ENCODE measurements around the gene SLC49A4.

Gene SLC49A4

DNA sequence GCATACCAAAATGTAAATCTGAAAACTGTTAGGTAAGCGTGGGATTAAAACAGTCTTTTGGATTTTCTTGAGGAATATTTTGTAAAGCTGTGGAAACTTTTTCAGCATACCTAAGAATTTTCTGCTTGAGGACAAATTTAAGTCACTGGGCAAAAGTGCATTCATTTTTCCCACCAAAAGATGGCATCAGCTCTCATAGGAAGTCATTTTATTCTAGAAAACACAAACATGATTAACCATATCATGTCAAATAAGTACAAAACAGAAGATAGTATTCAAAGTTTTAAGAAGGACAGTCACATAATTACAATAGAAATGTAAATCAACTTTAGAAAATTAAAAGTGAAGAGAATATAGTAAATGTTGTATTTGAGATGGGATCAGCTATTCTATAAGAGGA is 63.5 kb downstream of the SLC49A4 start:
- no peaks in the 10 kb centered on the region for H3K9me3 Mint-ChIP-seq
- DNase-seq (ENCODE audit: low spot score in 2 of 2) (no peak), ATAC-seq (ENCODE audit: low read depth) (no peak)
- no peaks in the 10 kb centered on the region for H3K4me1 Mint-ChIP-seq
- no peak overlapping the region for H3K4me3 Mint-ChIP-seq
- H3K27ac Mint-ChIP-seq, result no peak overlapping the region
- H3K27me3 Mint-ChIP-seq, result no peaks in the 10 kb centered on the region
- H3K36me3 Mint-ChIP-seq, result peaks cover 7% of the 10 kb centered on the region

DNA sequence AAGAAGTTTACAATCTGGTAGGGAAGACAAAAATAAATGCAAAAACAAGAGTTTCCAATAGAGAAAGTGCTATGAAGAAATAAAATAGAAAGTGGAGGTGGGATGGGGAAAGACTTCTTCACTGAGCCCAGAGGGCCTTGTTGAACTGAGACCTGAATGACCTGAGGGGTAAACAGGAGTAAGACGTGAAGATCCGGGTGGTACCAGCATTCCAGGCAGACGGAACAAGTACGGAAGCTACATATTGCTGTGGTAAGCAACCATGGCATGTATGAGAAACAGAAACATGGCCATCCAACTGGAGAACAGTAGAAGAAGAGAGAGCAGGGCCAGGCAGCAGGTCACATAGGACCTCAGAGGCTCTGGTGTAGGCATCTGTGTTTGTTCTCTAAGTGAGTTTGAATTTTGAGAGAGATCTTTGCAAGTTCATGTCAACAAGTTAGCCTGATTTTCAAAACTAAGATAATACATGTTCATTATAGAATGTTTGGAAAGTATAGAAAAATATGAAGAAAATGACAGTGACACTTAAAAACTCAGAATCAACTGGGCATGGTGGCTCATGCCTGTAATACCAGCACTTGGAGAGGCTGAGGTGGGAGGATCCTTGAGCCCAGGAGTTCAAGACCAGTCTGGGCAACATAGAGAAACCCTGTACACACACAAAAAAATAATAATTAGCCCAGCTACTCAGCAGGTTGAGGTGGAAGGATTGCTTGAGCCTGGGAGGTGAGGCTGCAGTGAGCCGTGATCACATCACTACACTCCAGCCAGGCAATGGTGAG is 64.3 kb downstream of the SLC49A4 start:
- Mint-ChIP-seq H3K4me1 (no peaks in the 10 kb centered on the region), H3K9me3 (no peaks in the 10 kb centered on the region), H3K4me3 (no peak overlapping the region), H3K36me3 (peaks cover 7% of the 10 kb centered on the region), H3K27ac (no peak overlapping the region), H3K27me3 (no peaks in the 10 kb centered on the region)
- DNase-seq (ENCODE audit: low spot score in 2 of 2) (no peak), ATAC-seq (ENCODE audit: low read depth) (no peak)

DNA sequence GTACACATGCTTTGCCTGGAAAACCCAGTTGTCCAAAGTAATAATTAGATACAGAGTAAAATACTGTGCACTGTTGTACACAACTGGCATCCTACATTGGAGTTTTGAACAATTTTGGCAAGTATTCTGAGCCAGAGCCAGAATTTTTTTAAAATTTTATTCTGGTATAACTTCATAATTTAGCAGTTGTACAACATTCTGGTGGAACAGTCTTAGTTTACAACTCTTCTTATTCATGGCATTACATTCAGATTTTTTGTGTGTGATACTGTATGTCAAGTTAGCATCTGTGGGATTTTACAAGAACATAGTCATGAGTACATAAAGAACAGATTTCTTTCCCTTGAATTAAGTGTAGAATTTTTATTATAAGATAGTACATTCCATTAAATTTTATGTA is 67.5 kb downstream of the SLC49A4 start:
- ATAC-seq (ENCODE audit: low read depth), result no peak
- peaks cover 5% of the 10 kb centered on the region for H3K36me3 Mint-ChIP-seq
- H3K9me3 Mint-ChIP-seq, result no peaks in the 10 kb centered on the region
- no peak for DNase-seq (ENCODE audit: low spot score in 2 of 2)
- H3K27ac Mint-ChIP-seq, result no peak overlapping the region
- H3K27me3 Mint-ChIP-seq, result no peaks in the 10 kb centered on the region
- no peaks in the 10 kb centered on the region for H3K4me1 Mint-ChIP-seq
- no peak overlapping the region for H3K4me3 Mint-ChIP-seq

DNA sequence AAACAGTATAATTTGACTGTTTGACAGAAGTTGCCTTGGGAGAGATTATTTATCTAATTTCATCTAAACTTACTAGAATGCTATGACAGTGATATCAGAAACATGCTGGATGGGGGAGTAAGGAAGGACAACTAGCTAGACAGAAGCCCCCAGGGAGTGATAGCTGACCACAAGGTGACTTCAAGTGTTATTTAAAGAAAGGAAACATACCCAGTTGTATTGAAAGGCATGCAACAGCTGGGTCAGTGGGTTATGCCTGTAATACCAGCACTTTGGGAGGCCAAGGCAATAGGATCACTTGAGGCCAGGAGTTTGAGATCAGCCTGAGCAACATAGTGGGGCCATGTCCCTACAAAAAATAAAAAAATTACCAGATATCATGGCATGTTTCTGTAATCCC is 69.6 kb downstream of the SLC49A4 start:
- Mint-ChIP-seq H3K36me3 (peaks cover 5% of the 10 kb centered on the region), H3K27me3 (no peaks in the 10 kb centered on the region)

DNA sequence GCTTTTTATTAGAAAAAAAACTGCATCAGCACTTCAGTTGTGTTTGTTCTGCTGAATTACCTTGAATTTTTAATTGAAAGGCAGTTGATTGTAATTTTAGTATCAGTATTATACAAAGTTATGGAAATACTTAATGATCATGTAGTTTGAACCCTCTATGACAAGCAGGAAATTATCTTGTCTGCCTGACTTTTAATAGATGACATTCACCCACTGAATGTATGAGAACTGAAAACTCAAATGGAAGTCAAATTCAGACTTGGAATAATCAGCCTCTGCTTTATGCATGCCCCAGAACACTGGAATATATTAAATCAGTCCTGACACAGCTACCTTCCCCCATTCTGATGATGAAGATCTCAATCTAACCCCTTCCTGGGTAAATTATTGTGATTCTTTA is 73.5 kb downstream of the SLC49A4 start:
- Mint-ChIP-seq H3K4me1 (no peaks in the 10 kb centered on the region), H3K9me3 (no peaks in the 10 kb centered on the region), H3K4me3 (no peak overlapping the region), H3K27ac (no peak overlapping the region), H3K36me3 (peaks cover 8% of the 10 kb centered on the region), H3K27me3 (no peaks in the 10 kb centered on the region)
- ATAC-seq (ENCODE audit: low read depth), result no peak
- DNase-seq (ENCODE audit: low spot score in 2 of 2), result no peak

More for the DNA sequence above, 69.6 kb downstream of the SLC49A4 start:
- H3K9me3 Mint-ChIP-seq, result no peaks in the 10 kb centered on the region
- no peak for ATAC-seq (ENCODE audit: low read depth)
- no peak for DNase-seq (ENCODE audit: low spot score in 2 of 2)
- H3K4me1 Mint-ChIP-seq, result no peaks in the 10 kb centered on the region
- H3K27ac Mint-ChIP-seq, result no peak overlapping the region
- H3K4me3 Mint-ChIP-seq, result no peak overlapping the region

DNA sequence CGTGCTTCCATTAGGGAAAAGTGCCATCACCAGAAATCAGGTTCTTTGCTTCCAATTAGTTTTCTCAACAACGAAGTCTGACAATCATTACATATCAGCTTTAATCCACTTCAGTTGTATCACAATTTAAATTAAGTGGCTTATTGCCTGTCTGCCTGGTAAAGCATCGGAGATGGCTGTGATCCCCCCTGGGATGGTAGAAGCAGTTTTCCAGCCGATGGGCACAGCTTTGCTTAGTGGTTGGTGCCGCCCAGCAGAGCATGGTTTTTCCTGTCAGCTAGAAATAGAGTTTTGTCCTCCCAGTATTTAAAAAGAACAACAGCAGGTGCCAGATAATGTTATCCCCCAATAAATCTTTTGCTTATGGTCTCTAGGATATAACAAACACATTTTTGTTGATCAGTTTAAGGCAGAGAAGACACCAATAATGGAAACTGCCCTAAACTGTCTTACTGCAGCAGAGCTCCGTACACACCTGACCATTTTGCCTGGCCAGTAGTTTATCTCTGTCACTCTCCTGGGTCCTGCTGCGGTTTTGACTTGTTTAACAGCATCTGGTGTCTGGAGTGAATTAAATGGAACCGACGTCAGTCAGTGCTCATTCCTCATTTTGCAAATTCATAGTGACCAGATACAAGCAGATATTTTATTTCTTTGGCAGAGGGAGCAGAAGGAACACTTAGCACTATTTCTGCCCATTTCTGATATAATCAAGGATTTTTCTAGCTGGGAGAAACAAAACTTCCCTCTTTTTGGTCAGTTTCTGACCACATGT is 79.1 kb downstream of the SLC49A4 start:
- H3K27me3 Mint-ChIP-seq, result no peaks in the 10 kb centered on the region
- peaks cover 20% of the 10 kb centered on the region for H3K36me3 Mint-ChIP-seq
- no peaks in the 10 kb centered on the region for H3K9me3 Mint-ChIP-seq
- ATAC-seq (ENCODE audit: low read depth), result no peak
- DNase-seq (ENCODE audit: low spot score in 2 of 2), result no peak
- H3K4me3 Mint-ChIP-seq, result no peak overlapping the region
- H3K27ac Mint-ChIP-seq, result no peak overlapping the region
- H3K4me1 Mint-ChIP-seq, result no peaks in the 10 kb centered on the region

DNA sequence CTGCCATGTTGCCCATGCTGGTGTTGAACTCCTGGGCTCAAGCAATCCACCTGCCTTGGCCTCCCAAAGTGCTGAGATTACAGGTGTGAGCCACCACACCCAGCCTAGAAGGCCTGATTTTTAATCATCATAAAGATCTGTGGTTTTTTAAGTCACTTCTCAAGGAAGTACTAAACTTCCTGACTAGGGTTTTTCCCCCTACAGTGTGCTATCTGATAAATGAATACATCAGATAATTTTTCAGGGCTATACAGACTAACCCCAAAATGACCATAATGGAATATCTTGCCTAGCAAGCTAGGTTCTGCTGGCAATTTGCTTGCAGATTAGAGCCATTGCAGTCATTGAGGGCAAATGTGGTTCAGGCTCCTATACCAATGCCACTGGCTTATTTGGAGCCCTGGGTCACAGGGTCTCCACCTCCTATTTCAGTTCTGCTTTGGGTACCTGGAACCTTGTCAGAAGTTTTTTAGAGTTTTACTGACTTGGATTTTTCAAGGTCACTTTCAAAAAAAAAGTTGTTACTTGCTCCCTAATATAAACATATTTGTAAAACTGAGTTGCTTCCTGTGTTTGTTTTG is 80.8 kb downstream of the SLC49A4 start:
- Mint-ChIP-seq H3K27me3 (no peaks in the 10 kb centered on the region), H3K36me3 (peaks cover 26% of the 10 kb centered on the region), H3K4me3 (no peak overlapping the region), H3K4me1 (no peaks in the 10 kb centered on the region), H3K9me3 (no peaks in the 10 kb centered on the region), H3K27ac (no peak overlapping the region)
- no peak for DNase-seq (ENCODE audit: low spot score in 2 of 2)
- no peak for ATAC-seq (ENCODE audit: low read depth)

DNA sequence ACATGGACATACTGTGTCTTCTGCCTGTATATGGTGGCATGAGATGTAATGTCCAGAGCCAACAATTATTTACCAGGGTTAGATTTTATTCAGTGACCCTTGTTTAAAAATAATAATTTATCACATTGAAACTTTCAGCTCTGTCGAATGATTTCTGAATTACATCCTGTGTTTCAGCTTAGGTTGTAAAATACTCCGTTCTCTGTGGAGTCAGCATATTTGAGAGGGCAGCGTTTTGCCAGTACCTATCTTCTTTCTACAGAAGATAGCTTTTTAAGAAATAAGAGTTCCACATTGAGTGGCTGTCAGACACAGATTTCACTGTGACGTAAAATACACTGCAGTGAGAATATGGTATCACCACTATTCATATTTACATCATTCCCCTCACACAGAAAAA is 85.3 kb downstream of the SLC49A4 start:
- H3K4me3 Mint-ChIP-seq, result no peak overlapping the region
- H3K36me3 Mint-ChIP-seq, result peaks cover 17% of the 10 kb centered on the region
- H3K4me1 Mint-ChIP-seq, result no peaks in the 10 kb centered on the region
- H3K9me3 Mint-ChIP-seq, result no peaks in the 10 kb centered on the region
- H3K27me3 Mint-ChIP-seq, result no peaks in the 10 kb centered on the region
- no peak for DNase-seq (ENCODE audit: low spot score in 2 of 2)
- H3K27ac Mint-ChIP-seq, result no peak overlapping the region
- ATAC-seq (ENCODE audit: low read depth), result no peak

DNA sequence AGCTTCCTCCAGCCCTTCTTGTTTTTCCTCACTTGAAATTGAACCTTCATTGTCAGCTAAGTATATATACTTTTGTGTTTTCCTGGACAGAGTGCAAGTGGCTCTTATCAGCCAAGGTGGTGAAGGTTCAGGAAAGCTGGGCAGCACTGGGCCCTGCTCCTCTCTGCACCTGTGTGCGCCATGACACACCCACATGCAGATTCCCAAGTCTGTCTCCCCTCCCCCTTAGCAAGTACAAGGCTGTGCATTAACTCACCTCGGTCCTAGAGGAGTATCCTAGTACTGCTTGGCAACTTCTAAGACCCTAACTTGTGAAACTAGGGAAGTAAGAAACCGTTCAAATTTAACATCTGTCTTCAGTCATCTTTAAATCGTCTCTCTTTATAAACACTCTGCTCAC is 85.8 kb downstream of the SLC49A4 start:
- DNase-seq (ENCODE audit: low spot score in 2 of 2), result no peak
- ATAC-seq (ENCODE audit: low read depth), result no peak
- no peak overlapping the region for H3K27ac Mint-ChIP-seq
- peaks cover 14% of the 10 kb centered on the region for H3K36me3 Mint-ChIP-seq
- no peaks in the 10 kb centered on the region for H3K27me3 Mint-ChIP-seq
- H3K4me3 Mint-ChIP-seq, result no peak overlapping the region
- H3K4me1 Mint-ChIP-seq, result peaks cover under 1% of the 10 kb centered on the region
- H3K9me3 Mint-ChIP-seq, result no peaks in the 10 kb centered on the region

DNA sequence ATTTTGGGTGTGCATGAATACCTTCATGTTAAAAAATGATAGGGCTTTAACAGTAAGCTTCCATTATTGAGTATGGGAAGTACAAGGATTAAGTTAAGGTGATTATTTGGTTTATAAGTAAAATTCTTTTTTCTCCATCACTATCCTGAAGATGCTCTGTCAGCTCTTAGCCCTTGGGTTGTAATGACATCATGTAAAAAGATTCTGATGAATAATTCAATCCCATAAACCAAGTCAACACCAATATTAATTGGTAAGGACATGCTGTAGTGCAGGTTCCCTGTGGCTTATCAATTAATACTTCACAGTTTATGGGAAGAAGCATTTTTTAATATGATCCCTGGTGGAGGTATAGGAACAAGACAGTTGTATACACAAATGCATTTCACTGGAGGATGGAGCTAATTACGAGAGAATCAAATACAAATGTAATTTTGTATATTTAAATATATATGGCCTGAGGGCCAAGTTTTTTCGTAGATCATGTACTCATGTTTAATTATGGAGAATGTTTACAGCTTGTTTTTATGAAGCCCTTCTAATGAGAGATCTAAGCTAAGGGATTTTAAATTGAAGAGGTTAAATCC is 87.6 kb downstream of the SLC49A4 start:
- no peak for DNase-seq (ENCODE audit: low spot score in 2 of 2)
- ATAC-seq (ENCODE audit: low read depth), result no peak
- no peaks in the 10 kb centered on the region for H3K9me3 Mint-ChIP-seq
- peaks cover 7% of the 10 kb centered on the region for H3K4me1 Mint-ChIP-seq
- H3K27ac Mint-ChIP-seq, result no peak overlapping the region
- H3K27me3 Mint-ChIP-seq, result no peaks in the 10 kb centered on the region
- no peak overlapping the region for H3K4me3 Mint-ChIP-seq
- peaks cover 11% of the 10 kb centered on the region for H3K36me3 Mint-ChIP-seq

DNA sequence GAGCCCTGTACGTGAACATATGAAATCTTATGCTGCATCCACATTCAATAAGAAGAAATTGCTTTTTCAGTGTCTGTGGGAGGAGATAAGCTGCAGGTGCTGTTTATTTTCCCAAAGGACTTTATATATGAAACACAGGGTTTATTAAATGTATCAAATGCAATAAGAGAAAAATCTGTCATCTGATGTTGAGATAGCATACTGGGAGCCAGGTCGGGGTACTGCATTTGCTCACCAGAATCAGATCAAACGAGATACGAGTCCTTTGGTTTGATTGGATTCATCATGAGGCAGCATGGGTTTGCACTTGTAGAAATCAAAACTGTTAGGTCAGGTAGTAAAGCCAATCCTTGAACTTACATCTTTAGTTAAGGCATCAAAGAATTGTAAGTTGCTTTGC is 91.4 kb downstream of the SLC49A4 start:
- peaks cover 1% of the 10 kb centered on the region for H3K36me3 Mint-ChIP-seq
- no peak overlapping the region for H3K27ac Mint-ChIP-seq
- ATAC-seq (ENCODE audit: low read depth) (no peak), DNase-seq (ENCODE audit: low spot score in 2 of 2) (no peak)
- no peak overlapping the region for H3K4me3 Mint-ChIP-seq
- no peaks in the 10 kb centered on the region for H3K27me3 Mint-ChIP-seq
- peaks cover 14% of the 10 kb centered on the region for H3K4me1 Mint-ChIP-seq
- no peaks in the 10 kb centered on the region for H3K9me3 Mint-ChIP-seq

DNA sequence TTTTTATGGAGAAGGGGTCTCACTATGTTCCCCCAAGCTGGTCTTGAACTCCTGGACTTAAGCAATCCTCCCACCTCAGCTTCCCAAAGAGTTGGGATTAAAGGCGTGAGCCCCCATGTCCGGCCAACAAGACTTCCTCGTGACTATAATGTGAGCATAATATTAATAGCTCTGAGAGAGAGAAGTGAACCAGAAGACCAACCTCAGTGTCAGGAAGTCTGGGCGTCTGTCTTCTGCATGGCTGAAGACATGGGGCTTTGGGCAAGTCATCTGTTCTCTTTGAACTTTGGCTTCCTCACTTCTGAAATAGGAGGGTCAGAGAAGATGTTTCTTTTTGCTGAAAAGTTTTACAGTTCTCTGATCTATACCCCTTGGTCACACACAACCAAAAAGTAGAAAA is 92.1 kb downstream of the SLC49A4 start:
- H3K9me3 Mint-ChIP-seq, result no peaks in the 10 kb centered on the region
- H3K36me3 Mint-ChIP-seq, result no peaks in the 10 kb centered on the region
- no peak overlapping the region for H3K4me3 Mint-ChIP-seq
- DNase-seq (ENCODE audit: low spot score in 2 of 2) (no peak), ATAC-seq (ENCODE audit: low read depth) (peak; percentile 55)
- no peak overlapping the region for H3K27ac Mint-ChIP-seq
- peaks cover 14% of the 10 kb centered on the region for H3K4me1 Mint-ChIP-seq
- no peaks in the 10 kb centered on the region for H3K27me3 Mint-ChIP-seq

DNA sequence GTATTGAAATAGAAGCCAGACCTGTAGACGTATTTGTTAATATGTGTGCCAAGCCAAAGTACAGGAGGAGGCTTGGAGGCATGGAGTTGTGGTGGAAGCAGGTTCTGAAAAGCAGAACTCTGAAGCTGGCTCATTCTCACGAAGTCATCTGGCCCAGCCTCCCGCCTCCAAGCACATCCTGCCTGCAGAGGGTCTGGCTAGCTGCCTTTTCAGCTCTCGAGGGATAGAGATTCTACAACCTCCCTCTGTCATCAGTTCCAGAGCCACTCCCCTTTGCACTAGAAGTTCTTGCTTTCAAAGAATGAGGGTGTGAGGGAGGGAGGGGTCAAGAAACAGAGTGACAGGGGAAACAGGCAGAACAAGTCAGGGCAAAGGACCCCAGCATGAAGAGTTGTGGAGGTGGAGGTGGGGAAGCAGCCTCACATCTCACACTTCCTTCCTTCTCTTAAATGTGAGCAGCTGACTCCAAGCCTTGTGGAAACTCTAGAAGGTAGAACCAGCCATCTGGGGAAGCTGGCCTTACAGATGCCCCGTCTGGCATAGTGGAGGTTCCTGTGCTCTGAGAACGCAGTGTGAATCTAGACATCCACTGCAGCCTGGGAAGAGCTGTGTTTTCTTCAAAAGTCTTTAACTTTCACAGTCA is 95.3 kb downstream of the SLC49A4 start:
- no peaks in the 10 kb centered on the region for H3K9me3 Mint-ChIP-seq
- no peaks in the 10 kb centered on the region for H3K27me3 Mint-ChIP-seq
- H3K4me3 Mint-ChIP-seq, result no peak overlapping the region
- no peaks in the 10 kb centered on the region for H3K36me3 Mint-ChIP-seq
- DNase-seq (ENCODE audit: low spot score in 2 of 2) (no peak), ATAC-seq (ENCODE audit: low read depth) (peak; percentile 44)
- peaks cover 21% of the 10 kb centered on the region for H3K4me1 Mint-ChIP-seq
- no peak overlapping the region for H3K27ac Mint-ChIP-seq

DNA sequence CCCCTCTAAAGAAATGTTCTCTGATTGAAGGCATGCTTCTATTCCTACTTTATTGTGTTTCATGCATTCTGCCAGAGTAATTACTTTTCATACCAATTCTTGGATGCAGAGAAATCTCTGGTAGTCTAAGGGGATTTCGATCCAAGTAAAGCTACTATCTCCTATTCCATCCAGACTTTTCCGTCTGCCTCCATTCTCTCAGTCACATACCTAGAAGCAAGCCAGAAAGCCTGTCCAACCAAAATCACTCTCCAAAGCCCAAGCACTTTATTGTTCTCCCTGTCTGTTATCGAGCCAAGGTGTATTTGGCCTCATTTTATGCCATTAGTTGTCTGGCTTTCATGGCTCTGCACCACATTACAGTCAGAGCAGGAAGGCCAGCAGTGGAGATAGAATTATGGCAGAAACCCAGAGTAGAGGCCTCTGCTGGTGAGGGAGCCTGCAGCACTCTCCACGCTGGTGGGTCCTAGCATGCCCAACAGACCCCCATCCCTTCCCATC is 95.9 kb downstream of the SLC49A4 start:
- DNase-seq (ENCODE audit: low spot score in 2 of 2), result no peak
- Mint-ChIP-seq H3K27me3 (no peaks in the 10 kb centered on the region), H3K4me1 (peaks cover 20% of the 10 kb centered on the region), H3K36me3 (no peaks in the 10 kb centered on the region), H3K9me3 (no peaks in the 10 kb centered on the region), H3K4me3 (no peak overlapping the region), H3K27ac (no peak overlapping the region)
- ATAC-seq (ENCODE audit: low read depth), result no peak
